B cell (primary cell): Measurements from ENCODE around the gene ARID4B.

Source experiments
- CTCF ChIP-seq: fragments of 200-600 bp; IDR thresholded peaks from one replicate; pipeline ENCODE4 v1.8.0; 2022; ENCODE audit warnings: antibody characterized with exemption, mild to moderate bottlenecking
- EZH2 ChIP-seq: IDR thresholded peaks from 2 replicates; pipeline ENCODE4 v1.6.1; 2012; ENCODE audit warnings: borderline replicate concordance, low read depth, mild to moderate bottlenecking, moderate library complexity, low read length; ENCODE audit not compliant: insufficient read depth, poor library complexity, severe bottlenecking

GRCh38 chr1:235239851-235240250 lies 88.1 kb downstream of the ARID4B start:
- TF ChIP-seq CTCF (no peak), EZH2 (no peak)
